Measurements from ENCODE around the gene LY6G5C. TPM values are rescaled to one million over a fixed set of nuclear protein-coding genes. Genes with fewer than 3 reads are reported as not detected.

Gene LY6G5C
- total RNA-seq, 1 experiment from 2014 or later = 2.6 TPM

- BruUV-seq (replicated peaks) = no TSS peak
- no peaks in the 10 kb centered on the region for H3K9me2 ChIP-seq (ENCODE audit: insufficient read depth)
- H3K4me2 ChIP-seq = no peak within 1 kb of the TSS
- H3K4me1 ChIP-seq (replicated peaks; ENCODE audit: insufficient read depth) = peaks cover 27% of the 10 kb centered on the region
- intact Hi-C loops (cut with micrococcal nuclease; ENCODE audit: unreplicated experiment) = no loop called here
- no peaks in the 10 kb centered on the region for H3K9me3 ChIP-seq (ENCODE audit: insufficient read depth, low read depth)
- DNase-seq = no peak
- H2AFZ ChIP-seq = no peak within 1 kb of the TSS
- H3K36me3 ChIP-seq (ENCODE audit: low read depth) = peaks cover 4% of the 10 kb centered on the region; the same call in 1 of the 2 replicates
- peaks cover 19% of the 10 kb centered on the region; the same call in 1 of the 2 replicates for H4K20me1 ChIP-seq (ENCODE audit: insufficient read depth)
- H3F3A ChIP-seq (ENCODE audit: insufficient read depth, low read depth) = peaks cover 20% of the 10 kb centered on the region
- peaks cover 46% of the 10 kb centered on the region for H3K79me2 ChIP-seq (ENCODE audit: low read depth)
- ChIA-PET CTCF (no interaction called here), POLR2A (ENCODE audit: unreplicated experiment) (interaction anchor here (0.6 kb wide), 1 partner anchor 32 kb away, joined by 8 read pairs; no protein-coding TSS in a partner anchor)
- H3K4me3 ChIP-seq = no peak within 1 kb of the TSS
- TF ChIP-seq, protein P1, sequence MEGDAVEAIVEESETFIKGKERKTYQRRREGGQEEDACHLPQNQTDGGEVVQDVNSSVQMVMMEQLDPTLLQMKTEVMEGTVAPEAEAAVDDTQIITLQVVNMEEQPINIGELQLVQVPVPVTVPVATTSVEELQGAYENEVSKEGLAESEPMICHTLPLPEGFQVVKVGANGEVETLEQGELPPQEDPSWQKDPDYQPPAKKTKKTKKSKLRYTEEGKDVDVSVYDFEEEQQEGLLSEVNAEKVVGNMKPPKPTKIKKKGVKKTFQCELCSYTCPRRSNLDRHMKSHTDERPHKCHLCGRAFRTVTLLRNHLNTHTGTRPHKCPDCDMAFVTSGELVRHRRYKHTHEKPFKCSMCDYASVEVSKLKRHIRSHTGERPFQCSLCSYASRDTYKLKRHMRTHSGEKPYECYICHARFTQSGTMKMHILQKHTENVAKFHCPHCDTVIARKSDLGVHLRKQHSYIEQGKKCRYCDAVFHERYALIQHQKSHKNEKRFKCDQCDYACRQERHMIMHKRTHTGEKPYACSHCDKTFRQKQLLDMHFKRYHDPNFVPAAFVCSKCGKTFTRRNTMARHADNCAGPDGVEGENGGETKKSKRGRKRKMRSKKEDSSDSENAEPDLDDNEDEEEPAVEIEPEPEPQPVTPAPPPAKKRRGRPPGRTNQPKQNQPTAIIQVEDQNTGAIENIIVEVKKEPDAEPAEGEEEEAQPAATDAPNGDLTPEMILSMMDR (conservative IDR thresholded peaks at IDR 0.05) = no peak
- no peak for TF ChIP-seq EZH2 (IDR thresholded peaks at IDR 0.05; ENCODE audit: low read depth)
- H3K27me3 ChIP-seq (ENCODE audit: insufficient read depth, low read depth) = no peaks in the 10 kb centered on the region
- no peak within 1 kb of the TSS for H3K27ac ChIP-seq
Observed at GRCh38 chr6:31655349-31656237, 25.3 kb downstream of the LY6G5C start, which contains the start of gene APOM. Gene APOM, plus strand, starts transcription at chr6:31655894. Its CDS starts 73 bp downstream, at chr6:31655967.

- Histone ChIP-seq H3F3A (ENCODE audit: insufficient read depth, low read depth) (peaks cover 14% of the 10 kb centered on the region), H4K20me1 (ENCODE audit: insufficient read depth) (peaks cover 21% of the 10 kb centered on the region; the same call in 1 of the 2 replicates), H3K27ac (no peak overlapping the region), H3K9me3 (ENCODE audit: insufficient read depth, low read depth) (no peaks in the 10 kb centered on the region), H3K9me2 (ENCODE audit: insufficient read depth) (no peaks in the 10 kb centered on the region), H2AFZ (no peak overlapping the region), H3K27me3 (ENCODE audit: insufficient read depth, low read depth) (no peaks in the 10 kb centered on the region), H3K4me1 (replicated peaks; ENCODE audit: insufficient read depth) (peaks cover 27% of the 10 kb centered on the region), H3K36me3 (ENCODE audit: low read depth) (peaks cover 4% of the 10 kb centered on the region; the same call in 1 of the 2 replicates), H3K4me2 (no peak overlapping the region), H3K79me2 (ENCODE audit: low read depth) (peaks cover 48% of the 10 kb centered on the region), H3K4me3 (no peak overlapping the region)
- DNase-seq = no peak
- POLR2A ChIA-PET (ENCODE audit: unreplicated experiment) = no interaction called here
- no TSS peak for BruUV-seq (replicated peaks)
- intact Hi-C loops (cut with micrococcal nuclease; ENCODE audit: unreplicated experiment) = no loop called here
- CTCF ChIA-PET = no interaction called here
- TF ChIP-seq, protein P1 (conservative IDR thresholded peaks at IDR 0.05) = no peak
- no peak for TF ChIP-seq EZH2 (IDR thresholded peaks at IDR 0.05; ENCODE audit: low read depth)
Observed at GRCh38 chr6:31654574-31655348, 26.1 kb downstream of the LY6G5C start.

Measured in PC-9 (cell line).